DMS114 treated with DMSO at 0.1 percent for 48 hours (cell line): Measurements from ENCODE around the gene PDZRN4.

Experiments
- DNase-seq: peaks from one replicate; lab custom pipeline; 2025; ENCODE audit not compliant: unreplicated experiment; lab: John Stamatoyannopoulos, UW

Gene PDZRN4

DNA sequence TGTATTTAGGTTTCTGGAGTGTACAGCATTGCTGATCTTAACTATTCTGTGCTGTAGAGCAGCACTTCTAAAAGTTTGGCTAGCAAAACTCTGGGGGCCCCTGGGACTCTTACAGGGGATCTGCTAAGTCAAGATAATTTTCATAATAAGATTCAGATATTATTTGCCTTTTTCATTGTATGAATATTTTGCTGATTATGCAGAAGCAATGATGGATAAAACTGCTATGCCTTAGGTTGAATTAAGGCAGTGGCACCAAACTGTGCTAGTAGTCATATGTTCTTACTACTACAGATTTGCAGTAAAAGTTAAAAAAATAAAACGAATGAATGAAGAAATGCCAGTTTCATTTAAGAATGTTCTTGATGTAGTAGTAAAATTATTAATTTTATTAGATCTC lies 160.1 kb downstream of the PDZRN4 start:
- no peak for DNase-seq

DNA sequence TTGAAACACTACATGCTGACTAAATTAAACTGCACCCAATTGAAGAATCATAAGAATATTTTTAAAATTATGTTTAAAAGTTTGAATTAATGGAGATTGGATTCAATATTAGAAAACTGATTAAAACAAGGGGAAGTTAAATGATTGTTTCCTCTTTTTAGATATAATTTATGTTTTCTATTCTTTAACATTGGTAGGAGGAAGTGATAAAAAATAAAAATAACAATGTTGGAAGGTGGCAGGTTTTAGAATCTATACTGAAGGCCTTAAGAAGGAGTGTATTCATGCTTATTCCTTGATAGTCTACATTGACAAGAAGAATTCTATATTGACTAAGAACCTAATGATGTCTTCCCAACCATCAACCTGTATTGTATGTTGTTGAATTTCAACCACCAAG lies 168.1 kb downstream of the PDZRN4 start:
- DNase-seq, result no peak

DNA sequence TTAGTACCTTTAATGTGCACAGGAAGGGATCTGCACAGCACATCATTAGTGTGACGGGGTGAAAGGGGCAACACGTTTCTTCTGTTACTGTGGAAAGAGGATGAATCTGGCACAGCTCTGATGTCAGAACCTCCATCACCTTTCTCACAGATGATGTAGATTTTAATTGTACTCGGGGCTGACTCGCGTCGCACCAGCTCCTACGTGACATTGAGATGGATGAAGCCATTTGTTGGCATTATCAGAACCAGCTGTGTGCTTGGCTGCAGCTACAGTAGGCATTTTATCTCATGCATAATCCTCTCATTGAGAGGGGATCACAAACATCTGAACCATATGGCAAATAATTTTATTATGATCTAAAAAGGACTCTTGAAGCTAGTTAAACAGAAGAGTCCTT lies 173.6 kb downstream of the PDZRN4 start:
- DNase-seq, result no peak

- no peak for DNase-seq
Observed at GRCh38 chr12:41362510-41362909, 174.4 kb downstream of the PDZRN4 start.

- DNase-seq, result no peak
Observed at GRCh38 chr12:41362931-41363330, 174.8 kb downstream of the PDZRN4 start.

- no peak for DNase-seq
Observed at GRCh38 chr12:41364211-41364610, 176.1 kb downstream of the PDZRN4 start.

DNA sequence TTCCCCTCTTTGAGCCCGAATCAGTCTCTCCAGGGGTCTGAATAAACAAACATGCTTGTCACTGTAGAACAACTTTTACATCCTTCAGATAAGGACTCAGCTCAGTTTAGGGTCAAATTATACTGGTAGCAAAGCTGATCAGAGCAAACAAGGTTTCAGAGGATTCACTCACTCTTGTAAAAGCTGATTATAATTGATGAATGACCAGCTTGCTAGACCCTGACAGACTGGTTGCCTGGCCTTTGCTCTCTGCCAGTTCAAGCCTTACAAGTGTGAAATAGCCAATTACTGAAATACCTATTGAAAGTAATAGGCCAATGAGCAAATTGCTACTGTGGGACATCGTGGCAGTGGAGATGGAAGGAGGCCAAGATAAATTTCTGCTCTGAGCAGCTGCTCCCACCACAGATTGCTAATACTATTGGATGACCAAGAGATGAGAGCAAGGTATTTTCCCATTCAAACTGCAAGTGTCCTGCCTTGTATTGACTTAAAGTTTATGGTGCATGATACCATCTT lies 177.6 kb downstream of the PDZRN4 start:
- DNase-seq, result no peak

DNA sequence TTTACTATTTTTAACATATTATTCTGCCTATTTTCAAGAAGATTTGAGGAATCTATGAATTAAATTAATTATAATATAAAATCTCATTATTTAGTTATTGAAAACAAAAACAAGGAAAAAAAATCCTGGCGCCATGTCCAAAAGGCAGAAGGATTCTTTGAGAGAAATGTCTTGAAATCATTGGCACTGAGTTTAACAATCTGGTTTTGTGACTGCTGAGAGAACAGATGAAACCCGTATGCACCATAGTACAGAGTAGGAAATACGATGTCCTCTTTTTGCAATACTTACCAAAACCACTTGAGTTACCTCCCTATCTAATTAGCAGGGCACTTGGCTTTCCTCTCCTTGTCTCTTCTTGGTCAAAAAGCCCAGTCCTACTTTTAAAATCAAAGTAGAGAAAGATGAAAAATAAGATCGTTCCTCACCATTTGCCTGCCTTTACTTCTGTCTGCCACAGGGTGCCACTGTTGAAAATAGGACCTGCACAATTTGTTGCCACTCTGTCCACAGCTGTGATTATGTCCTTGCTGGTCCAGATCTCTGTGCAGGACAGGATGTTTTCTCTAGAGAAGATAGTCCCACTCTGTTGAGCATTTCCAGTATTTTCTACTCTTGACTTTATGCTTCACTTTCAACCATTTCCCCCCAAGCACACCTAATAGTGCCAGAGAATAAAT lies 179.7 kb downstream of the PDZRN4 start:
- no peak for DNase-seq

DNA sequence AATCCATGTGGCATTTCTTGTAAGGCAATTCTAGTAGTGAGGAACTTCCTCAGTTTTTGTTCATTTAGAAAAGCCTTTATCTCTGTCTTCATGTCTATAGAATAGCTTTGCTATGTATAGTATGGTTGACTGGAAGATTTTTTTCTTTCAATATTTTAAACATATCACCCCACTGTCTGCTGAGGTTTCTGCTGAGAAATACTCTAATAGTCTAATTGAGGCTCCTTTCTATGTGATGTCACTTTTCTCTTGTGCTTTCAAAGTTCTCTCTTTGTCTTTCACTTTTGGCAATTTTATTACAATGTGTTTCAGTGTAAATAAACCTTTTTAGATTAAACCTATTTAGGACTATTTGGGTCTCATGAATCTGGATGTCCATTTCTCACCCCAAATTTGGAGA lies 192.8 kb downstream of the PDZRN4 start:
- no peak for DNase-seq

DNA sequence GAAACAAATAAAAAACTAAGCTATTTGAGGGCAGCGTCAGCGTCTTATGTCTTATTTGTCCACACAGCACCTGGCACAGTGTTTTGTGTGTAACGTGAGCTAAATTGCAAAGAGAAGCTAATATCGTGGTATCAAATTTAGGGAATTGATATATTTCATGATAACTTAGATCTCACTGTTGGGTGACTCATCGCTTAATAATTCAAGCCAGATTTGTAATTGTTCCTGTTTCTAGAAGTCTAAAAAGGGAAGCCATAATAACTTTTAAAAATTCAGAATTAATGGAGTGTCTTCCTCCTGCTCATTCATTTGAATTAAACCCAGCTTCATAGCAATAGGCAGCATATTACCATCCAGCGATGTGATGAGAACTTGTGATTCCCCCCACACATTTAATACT lies 214.7 kb downstream of the PDZRN4 start:
- DNase-seq, result no peak

DNA sequence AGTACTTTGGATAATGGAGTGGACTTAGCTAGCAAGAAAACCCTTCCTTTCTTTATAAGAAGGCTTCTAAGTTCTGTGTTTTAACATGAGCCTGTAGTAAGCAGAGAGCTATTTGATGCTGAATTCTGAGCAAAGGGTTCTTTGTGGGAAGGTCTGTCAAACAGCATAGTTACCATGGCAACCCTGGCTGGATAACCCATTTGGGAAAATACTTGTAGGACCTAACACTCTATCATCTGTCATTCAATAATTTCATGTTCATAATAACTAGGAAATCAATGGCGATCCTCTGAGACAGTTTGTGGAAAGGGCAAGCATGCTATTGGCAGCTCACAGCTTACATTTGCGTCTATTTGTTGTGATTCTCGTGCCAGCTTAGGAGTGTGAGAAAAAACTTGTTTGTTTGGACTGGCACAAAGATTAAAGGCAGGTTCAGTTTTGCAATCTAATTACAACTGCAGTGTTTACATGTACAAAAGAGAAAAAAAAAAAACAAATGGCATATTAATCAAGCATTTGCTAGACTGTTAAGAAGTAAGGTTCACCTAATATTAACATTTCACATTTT lies 219.2 kb downstream of the PDZRN4 start:
- no peak for DNase-seq

DNA sequence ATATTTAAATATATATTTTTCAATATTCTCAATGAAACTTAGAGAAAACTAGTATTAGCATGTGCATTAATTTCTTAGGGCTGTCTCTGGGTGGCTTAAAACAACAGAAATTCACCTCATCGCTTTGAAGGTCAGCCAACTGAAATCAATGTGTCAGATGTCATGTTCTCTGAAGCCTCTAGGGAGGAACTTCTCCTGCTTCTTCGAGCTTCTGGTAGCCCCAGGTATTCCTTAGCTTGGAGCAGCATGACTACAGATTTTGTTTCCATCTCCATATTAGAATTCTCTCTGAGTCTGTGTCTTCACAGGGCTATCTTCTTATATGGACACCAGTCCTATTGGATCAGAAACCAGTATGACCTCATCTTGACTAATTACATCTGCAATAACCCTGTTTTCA lies 221.5 kb downstream of the PDZRN4 start:
- DNase-seq, result no peak

- no peak for DNase-seq
Observed at GRCh38 chr12:41418586-41418985, 230.5 kb downstream of the PDZRN4 start.

DNA sequence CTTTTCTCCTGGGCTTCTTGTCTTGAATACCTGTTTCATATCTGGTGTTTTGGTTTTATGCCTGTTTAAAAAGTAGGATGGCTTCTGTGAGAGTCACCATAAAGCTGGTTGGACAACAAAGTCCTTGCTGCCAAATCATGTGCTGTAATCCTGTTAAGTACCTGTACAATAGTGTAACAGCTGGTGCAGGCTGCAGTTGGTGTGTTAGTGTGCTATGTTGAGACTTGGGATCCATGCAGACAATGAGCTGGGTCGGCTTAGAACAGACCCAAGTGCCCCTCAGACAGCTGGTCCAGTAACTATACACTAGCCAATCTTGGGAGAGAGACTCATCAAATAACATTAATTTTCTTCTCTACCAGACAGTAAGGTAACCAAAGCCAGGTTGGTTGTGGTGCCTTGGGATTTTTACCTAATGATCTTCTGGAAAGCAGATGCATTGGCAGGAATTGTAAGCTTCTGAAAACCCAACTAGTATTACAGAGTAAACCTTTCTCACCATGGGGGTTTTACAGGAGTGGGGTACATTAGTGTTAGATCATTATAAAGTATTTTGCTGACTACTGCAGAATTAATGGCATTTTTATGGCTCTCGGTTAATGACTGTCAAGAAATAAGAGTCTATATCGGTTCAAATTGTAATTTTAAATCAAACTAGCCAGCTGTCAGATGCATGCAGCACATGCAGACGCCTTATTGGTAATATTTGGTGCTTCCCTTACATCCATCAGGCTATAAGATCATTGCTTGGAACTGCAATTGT lies 231.2 kb downstream of the PDZRN4 start:
- DNase-seq, result no peak

DNA sequence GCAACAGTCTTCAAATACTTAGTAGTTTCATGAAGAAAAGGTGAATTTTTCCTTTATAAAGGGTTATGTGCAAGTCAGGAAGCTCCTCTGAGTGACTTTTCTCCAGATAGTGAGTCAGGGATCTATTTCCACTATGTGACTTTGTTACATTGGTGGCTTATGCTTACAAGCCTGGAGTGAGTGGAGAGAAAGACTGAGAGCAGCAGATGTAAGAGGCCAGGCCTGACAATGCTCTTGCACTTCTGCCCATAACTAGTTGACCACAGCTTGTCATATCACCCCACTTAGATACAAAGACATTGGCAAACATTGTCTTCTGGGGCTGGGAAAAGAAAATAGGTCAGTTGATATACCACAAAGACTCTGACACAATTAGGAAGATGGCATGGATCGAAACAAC lies 236.5 kb downstream of the PDZRN4 start:
- no peak for DNase-seq

- no peak for DNase-seq
Observed at GRCh38 chr12:41433460-41433859, 245.3 kb downstream of the PDZRN4 start.

DNA sequence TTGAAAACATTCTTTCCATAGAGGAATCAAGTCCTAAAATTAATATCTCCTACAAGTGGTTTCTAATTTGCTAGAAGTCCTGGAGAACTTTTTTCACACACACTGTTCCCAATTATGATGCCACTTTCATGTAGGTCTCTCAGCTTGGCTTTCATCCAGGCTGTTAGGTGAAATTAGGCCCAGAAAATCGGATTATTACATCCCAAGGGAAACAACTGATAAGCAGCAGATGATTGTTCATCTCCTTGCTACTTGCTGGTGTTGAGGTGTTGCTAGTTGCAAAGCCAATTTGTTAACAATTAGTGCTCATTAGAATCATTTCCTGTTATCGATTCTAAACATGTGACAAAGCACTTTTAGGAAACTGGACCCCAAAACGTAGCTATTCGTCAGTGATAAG lies 248.0 kb downstream of the PDZRN4 start:
- no peak for DNase-seq

DNA sequence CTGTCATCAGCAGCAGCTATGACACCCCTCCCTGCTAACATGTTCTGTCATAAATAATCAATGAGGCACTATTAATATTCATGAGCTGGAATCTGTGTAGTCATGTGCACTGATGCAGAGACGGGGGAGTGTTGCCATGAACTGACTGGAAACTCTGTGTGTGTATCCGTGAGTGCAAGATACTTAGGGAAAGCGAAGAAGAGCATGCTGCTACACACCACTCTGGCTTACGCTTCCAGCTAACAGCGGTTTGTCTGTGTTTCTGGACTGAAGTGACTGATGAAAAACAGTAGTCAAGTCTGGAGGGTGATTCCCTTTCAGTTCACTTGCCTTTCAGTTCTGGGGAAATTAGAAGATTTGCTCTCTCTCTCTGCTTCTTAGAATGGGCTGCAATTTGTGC lies 249.4 kb downstream of the PDZRN4 start:
- DNase-seq, result peak; percentile 11

DNA sequence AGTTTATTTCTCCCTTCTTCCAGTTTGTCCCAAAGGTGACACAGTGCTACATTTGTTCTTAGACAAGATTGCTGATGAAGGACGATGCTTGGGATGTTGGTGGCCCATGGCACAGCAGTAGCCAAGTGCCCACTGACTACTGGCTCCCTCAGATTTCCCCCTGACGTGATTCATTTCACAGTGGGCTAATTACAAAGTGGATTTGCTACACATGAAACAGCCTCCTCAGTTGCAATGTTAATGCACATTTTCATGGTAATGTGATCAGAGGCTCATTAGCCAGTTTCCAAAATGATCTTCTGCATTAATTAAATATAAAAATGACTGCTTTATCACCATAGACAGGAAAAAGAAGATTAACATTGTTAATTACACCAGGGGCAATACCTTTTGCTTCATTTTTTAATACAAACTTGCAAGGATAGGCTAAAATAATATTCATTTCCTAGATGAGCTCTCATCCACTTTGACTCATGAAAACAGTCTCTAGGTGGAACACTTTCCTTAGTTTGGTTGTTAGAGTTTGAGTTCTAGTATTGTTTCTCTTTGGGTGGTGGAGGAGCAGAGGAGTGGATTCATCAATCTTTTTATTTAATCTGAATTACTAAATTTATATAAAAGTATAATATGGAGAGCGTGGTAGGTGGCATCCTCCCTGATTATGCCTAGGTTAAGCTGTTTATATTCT lies 250.9 kb downstream of the PDZRN4 start:
- DNase-seq, result no peak

- DNase-seq, result no peak
Observed at GRCh38 chr12:41439801-41440200, 251.7 kb downstream of the PDZRN4 start.

GRCh38 chr12:41441180-41441579 lies 253.1 kb downstream of the PDZRN4 start:
- DNase-seq, result no peak

DNA sequence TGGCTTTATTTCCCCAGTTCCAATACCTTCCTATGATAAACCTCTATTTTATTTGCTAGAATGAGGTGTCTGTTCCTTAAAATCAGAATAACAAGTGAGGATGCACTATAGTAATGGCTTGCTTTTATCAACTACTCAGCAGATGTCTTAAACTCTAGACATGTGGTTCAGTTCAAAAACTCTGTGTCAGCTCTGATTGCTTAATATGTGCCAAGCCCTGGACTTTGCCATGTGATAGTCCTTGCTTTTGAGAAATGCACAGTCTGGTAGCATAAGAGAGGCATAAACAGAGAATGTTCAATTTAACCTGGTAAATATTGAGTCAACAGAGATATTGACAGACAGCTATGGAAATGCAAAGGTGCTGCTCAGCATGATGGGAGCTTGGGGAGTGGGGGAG lies 254.8 kb downstream of the PDZRN4 start:
- DNase-seq, result no peak
